ENCODE data around the gene ANKS1B.

- no peak for TF ChIP-seq EZH2 (IDR thresholded peaks at IDR 0.05; ENCODE audit: borderline replicate concordance, low read length)
- TF ChIP-seq CTCF (IDR thresholded peaks at IDR 0.05; ENCODE audit: low read length), result no peak
These were observed 239.6 kb downstream of the ANKS1B start for GRCh38 chr12:99745121-99745520.

Measured in OCI-LY1 (cell line).